T-cell (primary cell): Measurements from ENCODE around the gene NR2E3. TPM values are rescaled to one million over a fixed set of nuclear protein-coding genes. Genes with fewer than 3 reads are reported as not detected.

Source experiments
- ATAC-seq, 4 experiments: fragments of 200-7000 bp in 3 of 4; fragments of 150-1000 bp in 1 of 4; cut with Tn5 transposase; replicated peaks in 1 of 4; 1 replicate in 3 of 4; 2 replicates in 1 of 4; pipeline ENCODE4 v1.10.0; 2021; ENCODE audit warnings: moderate library complexity in 3 of 4, mild to moderate bottlenecking in 2 of 4, moderate number of reproducible peaks in 1 of 4
- CTCF ChIA-PET, 2 donors: fragments of 300-600 bp; sonication (Branson Sonifier 250); formaldehyde crosslinking; loops; one replicate each; lab custom pipeline; 2022; ENCODE audit warnings: antibody characterized with exemption in 2 of 2; lab: Charles Lee
- POLR2A ChIA-PET, 2 donors: fragments of 300-600 bp; sonication (Branson Sonifier 250); formaldehyde crosslinking; loops; one replicate each; lab custom pipeline; 2022; ENCODE audit warnings: antibody characterized with exemption in 2 of 2; lab: Charles Lee
- DNase-seq, 35 experiments: peaks; one replicate each; pipeline versions ENCODE4 v3.0.0 to v3.0.0-alpha.2; 2013 to 2023
- H3K27ac ChIP-seq: one replicate; pipeline ENCODE4 v1.5.1; 2013; ENCODE audit warnings: low read length
- H3K27me3 ChIP-seq, 2 experiments: replicated peaks in 1 of 2; 1 replicate in 1 of 2; 2 replicates in 1 of 2; pipeline versions ENCODE4 v1.6.1 to v1.7.0; 2013; ENCODE audit warnings: low read length in 1 of 2, mixed read lengths in 1 of 2; ENCODE audit not compliant: control insufficient read depth in 2 of 2, insufficient read depth in 2 of 2; ENCODE audit errors: extremely low read depth in 1 of 2
- H3K36me3 ChIP-seq, 2 donors: 1 replicate in 1 of 2; 2 replicates in 1 of 2; pipeline versions ENCODE4 v1.6.1 to v1.7.0; 2013; ENCODE audit warnings: low read length in 1 of 2; ENCODE audit not compliant: control insufficient read depth in 2 of 2, insufficient read depth in 1 of 2; ENCODE audit errors: extremely low read depth in 1 of 2
- H3K4me1 ChIP-seq, 2 experiments: 1 replicate in 1 of 2; 2 replicates in 1 of 2; pipeline versions ENCODE4 v1.6.1 to v1.7.0; 2013; ENCODE audit warnings: low read length in 2 of 2, mixed read lengths in 1 of 2; ENCODE audit not compliant: insufficient read depth in 2 of 2, control insufficient read depth in 1 of 2; ENCODE audit errors: extremely low read depth in 1 of 2
- H3K4me3 ChIP-seq, 2 donors: 1 replicate in 1 of 2; 2 replicates in 1 of 2; pipeline versions ENCODE4 v1.5.1 to v1.7.0; 2013; ENCODE audit warnings: mild to moderate bottlenecking in 2 of 2, low read length in 1 of 2, moderate library complexity in 1 of 2; ENCODE audit not compliant: control insufficient read depth in 1 of 2; ENCODE audit errors: extremely low read depth in 1 of 2
- H3K9me3 ChIP-seq: 2 replicates; pipeline ENCODE4 v1.7.0; 2013
- H3K27ac Mint-ChIP-seq, 2 donors: one replicate each; pipeline ENCODE4 v1.8.0; 2020 to 2021; ENCODE audit warnings: mild to moderate bottlenecking in 2 of 2, mixed read lengths in 2 of 2
- H3K27me3 Mint-ChIP-seq, 2 donors: one replicate each; pipeline ENCODE4 v1.8.0; 2021 to 2022; ENCODE audit warnings: mixed read lengths in 2 of 2
- H3K36me3 Mint-ChIP-seq: one replicate; pipeline ENCODE4 v1.8.0; 2021; ENCODE audit warnings: mixed read lengths
- H3K4me1 Mint-ChIP-seq, 3 donors: one replicate each; pipeline ENCODE4 v1.8.0; 2020 to 2022; ENCODE audit warnings: mixed read lengths in 3 of 3, mild to moderate bottlenecking in 1 of 3
- H3K4me3 Mint-ChIP-seq, 3 donors: one replicate each; pipeline ENCODE4 v1.8.0; 2020 to 2022; ENCODE audit warnings: mild to moderate bottlenecking in 3 of 3, mixed read lengths in 3 of 3, moderate library complexity in 3 of 3
- H3K9me3 Mint-ChIP-seq, 3 donors: one replicate each; pipeline ENCODE4 v1.8.0; 2020 to 2022; ENCODE audit warnings: mixed read lengths in 3 of 3
- WGBS: methylation state at CpG from one replicate; pipeline ENCODE4 v1.1.5; 2013; ENCODE audit warnings: missing lambda C conversion rate; ENCODE audit not compliant: insufficient coverage; 5-methylcytosine and 5-hydroxymethylcytosine counted together
- total RNA-seq, 35 experiments: library from RNA in 6 of 35; stranded (reverse) in 6 of 35; fragments of 120-200 nt in 1 of 35; gene quantifications; one replicate each; pipeline versions ENCODE4 v1.2.1 to v1.2.4 and lab custom pipeline; 2013 to 2026

Gene NR2E3
- total RNA-seq, 5 donors from 2014 or later (not counting 1 experiment from before 2014, with no cell fraction given) = not detected

DNA sequence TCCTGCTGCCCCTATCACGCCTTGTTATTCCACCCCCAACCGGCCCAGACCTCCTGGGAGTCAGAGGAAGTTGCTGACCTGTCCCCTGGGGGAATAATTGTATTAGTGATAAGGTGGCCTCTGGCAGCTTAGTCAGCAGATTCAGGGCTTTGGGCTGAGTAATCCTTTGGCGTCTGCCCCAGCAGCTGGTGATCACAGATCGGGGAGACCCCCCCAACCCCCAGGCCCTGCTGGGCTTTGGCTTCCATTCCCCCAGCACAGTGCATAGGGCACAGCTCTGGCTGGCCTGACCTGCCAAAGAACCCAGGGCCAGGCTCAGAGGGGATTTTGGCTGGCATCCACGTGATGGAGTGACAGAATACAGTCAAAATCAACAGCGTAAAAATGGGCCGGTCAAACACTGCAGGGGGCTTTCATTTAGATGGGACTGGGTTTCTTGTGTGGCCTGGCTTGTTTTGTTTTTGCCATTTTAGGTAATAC, 3.9 kb upstream of the NR2E3 start:
- no peaks in the 10 kb centered on the region for H3K36me3 Mint-ChIP-seq
- ATAC-seq = no peak
- ChIA-PET CTCF (no interaction called here), POLR2A (no interaction called here)
- no peaks in the 10 kb centered on the region for H3K9me3 Mint-ChIP-seq
- H3K36me3 ChIP-seq = no peaks in the 10 kb centered on the region
- H3K27ac Mint-ChIP-seq = no peak overlapping the region
- no peaks in the 10 kb centered on the region for H3K4me1 ChIP-seq
- H3K4me1 Mint-ChIP-seq = peaks cover 0 to 3% (median 0%) of the 10 kb centered on the region in 3 donors
- no peak overlapping the region for H3K4me3 Mint-ChIP-seq
- H3K9me3 ChIP-seq = no peaks in the 10 kb centered on the region
- 77% methylated on average over 3 of the region's 7 CpGs for WGBS
- peaks cover 0 to 23% of the 10 kb centered on the region in 2 experiments for H3K27me3 ChIP-seq
- DNase-seq = no peak
- no peak overlapping the region for H3K27ac ChIP-seq
- H3K27me3 Mint-ChIP-seq = peaks cover 5 to 15% of the 10 kb centered on the region in 2 donors
- no peak overlapping the region for H3K4me3 ChIP-seq

DNA sequence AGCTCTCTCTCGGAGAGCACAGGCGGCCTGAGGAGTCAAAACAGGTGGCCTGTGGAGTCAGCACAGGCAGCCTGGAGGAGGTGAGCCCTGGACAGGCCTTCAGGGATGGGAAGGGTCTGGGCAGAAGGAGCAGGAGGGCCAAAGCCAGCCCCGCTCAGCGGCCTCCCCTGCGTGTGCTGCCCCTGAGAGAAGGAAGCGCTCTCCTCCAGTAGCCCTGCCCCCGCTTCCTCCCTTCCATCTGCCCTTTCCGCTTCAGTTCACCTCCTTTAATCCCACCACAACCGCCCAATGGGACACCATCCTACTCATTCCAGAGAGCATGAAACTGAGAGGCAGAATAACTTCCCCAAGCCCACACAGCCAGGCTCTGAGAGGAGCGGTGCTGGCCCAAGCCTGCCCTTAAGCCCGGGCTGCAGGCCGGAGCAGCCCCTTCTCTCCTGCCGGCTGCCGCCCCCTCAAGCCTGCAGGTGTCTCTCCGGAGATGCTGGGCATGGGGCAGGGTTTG, 3.2 kb upstream of the NR2E3 start:
- H3K27me3 Mint-ChIP-seq = peaks cover 4 to 10% of the 10 kb centered on the region in 2 donors
- Histone ChIP-seq H3K27ac (no peak overlapping the region), H3K4me3 (no peak overlapping the region), H3K9me3 (no peaks in the 10 kb centered on the region), H3K27me3 (peaks cover 0 to 19% of the 10 kb centered on the region in 2 experiments), H3K4me1 (no peaks in the 10 kb centered on the region), H3K36me3 (no peaks in the 10 kb centered on the region)
- H3K4me1 Mint-ChIP-seq = peaks cover 0 to 3% (median 0%) of the 10 kb centered on the region in 3 donors
- ChIA-PET CTCF (no interaction called here), POLR2A (no interaction called here)
- ATAC-seq = no peak
- DNase-seq = no peak
- no peaks in the 10 kb centered on the region for H3K36me3 Mint-ChIP-seq
- 81% methylated on average over 9 of the region's 15 CpGs for WGBS
- H3K4me3 Mint-ChIP-seq = no peak overlapping the region
- H3K9me3 Mint-ChIP-seq = no peaks in the 10 kb centered on the region
- no peak overlapping the region for H3K27ac Mint-ChIP-seq

DNA sequence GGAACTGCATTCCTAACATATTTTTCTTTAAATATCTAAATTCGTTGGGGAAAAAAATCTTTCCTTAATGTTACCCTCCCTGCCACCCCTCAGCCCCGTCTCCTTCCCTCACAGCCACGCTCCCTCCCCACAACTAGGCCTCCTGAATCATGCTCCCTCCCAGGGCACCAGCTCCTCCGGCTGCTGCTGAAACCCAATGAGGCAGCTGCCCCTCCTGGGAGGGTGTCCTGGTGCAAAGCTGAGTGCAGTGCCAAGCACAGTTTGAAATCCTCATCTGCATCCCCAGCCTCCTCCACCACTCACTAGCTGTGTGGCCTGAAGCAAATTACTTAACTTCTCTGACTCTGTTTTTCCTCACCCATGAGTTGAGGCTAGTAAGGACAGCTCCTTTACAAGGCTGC, 2.7 kb upstream of the NR2E3 start:
- ChIA-PET CTCF (no interaction called here), POLR2A (no interaction called here)
- Histone ChIP-seq H3K27me3 (peaks cover 0 to 16% of the 10 kb centered on the region in 2 experiments), H3K27ac (no peak overlapping the region), H3K36me3 (no peaks in the 10 kb centered on the region), H3K4me1 (no peaks in the 10 kb centered on the region), H3K9me3 (no peaks in the 10 kb centered on the region), H3K4me3 (no peak overlapping the region)
- no peak for DNase-seq
- Mint-ChIP-seq H3K27me3 (peaks cover under 1 to 5% of the 10 kb centered on the region in 2 donors), H3K4me1 (peaks cover 0 to 3% (median 0%) of the 10 kb centered on the region in 3 donors), H3K4me3 (no peak overlapping the region), H3K36me3 (no peaks in the 10 kb centered on the region), H3K9me3 (no peaks in the 10 kb centered on the region), H3K27ac (no peak overlapping the region)
- ATAC-seq = no peak
- WGBS = 73% methylated on average over 4 of the region's 4 CpGs

DNA sequence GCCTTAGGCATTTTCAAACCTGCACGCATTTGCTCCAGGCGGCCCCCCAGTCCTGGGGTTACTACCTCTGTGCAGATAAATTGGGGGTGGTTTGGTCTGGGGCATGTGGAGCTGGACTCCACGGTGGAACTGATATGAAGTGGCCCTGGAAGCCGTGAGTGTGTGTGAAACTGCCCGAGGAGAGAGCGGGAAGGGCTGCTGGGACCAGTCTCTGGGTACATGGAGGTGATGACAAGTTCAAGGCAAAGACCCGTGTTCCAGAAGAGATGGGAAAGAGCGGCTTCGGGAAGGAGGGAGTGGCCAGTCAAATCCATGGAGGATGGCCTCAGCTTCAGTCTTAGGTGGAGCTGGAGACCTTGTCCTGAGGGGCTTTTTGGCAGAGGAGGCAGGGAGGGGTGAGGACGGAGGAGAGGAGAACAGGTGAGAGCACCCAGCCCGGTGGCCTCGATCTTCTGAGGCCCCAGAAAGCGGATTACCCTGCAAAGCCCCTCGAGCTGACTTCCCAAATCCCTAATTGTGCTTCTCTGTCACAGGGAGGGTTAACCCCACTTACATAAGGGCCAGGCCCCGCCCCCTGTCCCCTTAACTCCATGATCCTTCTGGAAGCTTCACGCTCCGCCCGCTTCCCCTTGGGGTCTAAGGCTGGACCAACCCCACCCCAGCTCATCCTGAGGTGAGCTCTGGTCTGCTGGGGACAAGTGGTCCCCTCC, 1.9 kb upstream of the NR2E3 start:
- CTCF ChIA-PET = no interaction called here
- peaks cover 0 to 3% (median 0%) of the 10 kb centered on the region in 3 donors for H3K4me1 Mint-ChIP-seq

DNA sequence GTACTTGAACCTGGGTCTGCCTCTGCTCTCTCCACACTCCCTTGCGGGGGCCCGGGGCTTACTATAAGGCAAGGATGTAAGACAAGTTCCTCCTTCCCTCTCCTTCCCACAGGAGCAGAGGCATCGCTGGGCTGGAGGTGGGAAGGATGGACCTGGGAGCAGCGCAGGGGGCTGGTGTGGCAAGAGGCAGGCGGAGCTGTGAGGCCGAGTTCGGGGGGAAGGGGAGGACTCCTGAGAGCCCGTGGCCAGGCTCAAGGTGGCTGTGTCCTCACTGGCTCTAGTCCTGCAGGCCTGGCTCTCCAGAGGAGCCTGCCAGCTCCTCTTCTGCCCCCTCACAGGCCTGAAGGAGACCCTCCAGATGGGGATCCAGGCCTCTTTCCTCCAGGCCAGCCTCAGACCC, 1.0 kb upstream of the NR2E3 start:
- Mint-ChIP-seq H3K4me1 (peaks cover 0 to 3% (median 0%) of the 10 kb centered on the region in 3 donors), H3K4me3 (no peak overlapping the region), H3K36me3 (no peaks in the 10 kb centered on the region), H3K9me3 (no peaks in the 10 kb centered on the region), H3K27ac (no peak overlapping the region), H3K27me3 (peaks cover 0 to 5% of the 10 kb centered on the region in 2 donors)
- no peak for ATAC-seq
- ChIA-PET CTCF (no interaction called here), POLR2A (no interaction called here)
- Histone ChIP-seq H3K27ac (no peak overlapping the region), H3K27me3 (peaks cover 0 to 13% of the 10 kb centered on the region in 2 experiments), H3K4me3 (no peak overlapping the region), H3K4me1 (no peaks in the 10 kb centered on the region), H3K36me3 (no peaks in the 10 kb centered on the region), H3K9me3 (no peaks in the 10 kb centered on the region)
- WGBS = 95% methylated on average over 3 of the region's 8 CpGs
- no peak for DNase-seq

More for the DNA sequence above, 1.9 kb upstream of the NR2E3 start:
- WGBS = 79% methylated on average over 10 of the region's 18 CpGs
- H3K4me3 Mint-ChIP-seq = no peak overlapping the region
- DNase-seq (no peak), ATAC-seq (no peak)
- Histone ChIP-seq H3K27me3 (peaks cover 0 to 13% of the 10 kb centered on the region in 2 experiments), H3K4me3 (no peak overlapping the region), H3K36me3 (no peaks in the 10 kb centered on the region), H3K9me3 (no peaks in the 10 kb centered on the region), H3K27ac (no peak overlapping the region), H3K4me1 (no peaks in the 10 kb centered on the region)
- no peaks in the 10 kb centered on the region for H3K36me3 Mint-ChIP-seq
- POLR2A ChIA-PET = no interaction called here
- H3K9me3 Mint-ChIP-seq = no peaks in the 10 kb centered on the region
- no peak overlapping the region for H3K27ac Mint-ChIP-seq
- peaks cover 0 to 5% of the 10 kb centered on the region in 2 donors for H3K27me3 Mint-ChIP-seq

DNA sequence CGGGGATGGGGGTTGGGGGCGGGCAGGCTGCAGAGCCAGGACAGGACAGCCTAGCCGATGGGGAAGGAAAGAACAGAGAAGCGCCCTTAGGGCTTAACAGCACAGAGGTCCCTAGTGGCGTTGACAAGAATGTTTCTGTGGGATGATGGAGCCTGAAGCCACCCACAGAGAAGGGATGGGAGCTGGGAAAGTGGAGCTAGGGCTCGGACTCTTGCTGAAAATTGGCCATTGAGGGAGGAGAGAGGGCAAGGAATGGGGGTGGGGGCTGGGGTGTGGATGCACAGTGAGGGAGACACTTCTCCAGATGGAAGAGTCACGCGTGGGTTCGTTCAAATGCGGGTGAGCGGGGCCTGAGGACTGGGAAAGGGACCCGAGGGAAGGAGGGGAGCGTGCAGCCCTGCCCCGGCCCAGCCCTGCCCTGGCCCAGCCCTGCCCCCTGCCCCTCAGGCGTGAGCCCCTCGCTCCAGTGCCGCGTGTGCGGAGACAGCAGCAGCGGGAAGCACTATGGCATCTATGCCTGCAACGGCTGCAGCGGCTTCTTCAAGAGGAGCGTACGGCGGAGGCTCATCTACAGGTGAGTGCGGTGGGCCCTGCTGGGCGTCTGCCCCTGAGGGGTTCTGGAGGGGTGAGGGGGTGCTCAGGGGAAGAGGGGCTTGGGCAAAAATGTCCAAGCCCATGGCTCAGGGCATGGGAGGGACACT, 832 bp downstream of the NR2E3 start:
- H3K4me1 ChIP-seq = no peaks in the 10 kb centered on the region
- Mint-ChIP-seq H3K36me3 (no peaks in the 10 kb centered on the region), H3K27ac (no peak overlapping the region), H3K27me3 (peaks cover 0 to 5% of the 10 kb centered on the region in 2 donors), H3K4me1 (no peaks in the 10 kb centered on the region), H3K9me3 (no peaks in the 10 kb centered on the region), H3K4me3 (no peak overlapping the region)
- H3K9me3 ChIP-seq = no peaks in the 10 kb centered on the region
- H3K36me3 ChIP-seq = no peaks in the 10 kb centered on the region
- DNase-seq (no peak), ATAC-seq (no peak)
- H3K27ac ChIP-seq = no peak overlapping the region
- CTCF ChIA-PET = no interaction called here
- H3K4me3 ChIP-seq = no peak overlapping the region
- 86% methylated on average over 20 of the region's 27 CpGs for WGBS
- H3K27me3 ChIP-seq = peaks cover 0 to 12% of the 10 kb centered on the region in 2 experiments
- POLR2A ChIA-PET = no interaction called here
